SKM-1 treated with dmso at 0.1 percent for 144 hours (cell line): ENCODE results near the gene KCNRG.
"Not testable (repeated sequence)": the region's sequence is repeated elsewhere in the genome, so short reads cannot be mapped to it uniquely, and the experiment has no call there.

ENCODE experiments used
- DNase-seq: peaks from one replicate; lab custom pipeline; 2025; ENCODE audit not compliant: unreplicated experiment; lab: John Stamatoyannopoulos, UW

Gene KCNRG

DNA sequence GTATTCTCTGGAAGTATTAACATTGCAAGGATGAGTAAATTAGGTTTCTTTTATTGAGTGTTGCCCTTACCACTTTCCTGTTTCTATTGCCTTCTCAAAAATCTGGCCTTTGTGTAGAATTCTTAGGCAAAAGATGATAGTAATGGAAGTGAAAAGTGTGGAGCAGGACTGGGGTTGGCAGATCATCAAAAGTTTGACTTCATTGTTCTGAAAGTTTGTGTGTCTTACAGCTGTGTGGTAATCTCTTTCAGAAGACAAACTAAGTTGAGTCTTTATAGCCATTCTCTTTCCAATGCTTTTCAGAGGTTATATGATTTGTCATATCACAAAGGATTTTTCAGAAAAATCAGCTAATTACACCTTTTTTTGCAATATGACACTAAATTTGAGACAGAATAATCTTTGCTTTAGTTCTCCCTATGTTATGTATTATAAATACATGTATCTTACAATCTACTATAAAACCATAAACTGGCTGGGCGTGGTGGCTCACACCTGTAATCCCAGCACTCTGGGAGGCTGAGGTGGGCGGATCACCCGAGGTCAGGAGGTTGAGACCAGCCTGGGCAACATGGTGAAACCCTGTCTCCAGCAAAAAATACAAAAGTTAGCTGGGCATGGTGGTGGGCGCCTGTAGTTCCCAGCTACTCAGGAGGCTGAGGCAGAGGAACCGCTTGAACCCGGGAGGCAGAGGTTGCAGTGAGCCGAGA is 8.7 kb upstream of the KCNRG start:
- DNase-seq = no peak

DNA sequence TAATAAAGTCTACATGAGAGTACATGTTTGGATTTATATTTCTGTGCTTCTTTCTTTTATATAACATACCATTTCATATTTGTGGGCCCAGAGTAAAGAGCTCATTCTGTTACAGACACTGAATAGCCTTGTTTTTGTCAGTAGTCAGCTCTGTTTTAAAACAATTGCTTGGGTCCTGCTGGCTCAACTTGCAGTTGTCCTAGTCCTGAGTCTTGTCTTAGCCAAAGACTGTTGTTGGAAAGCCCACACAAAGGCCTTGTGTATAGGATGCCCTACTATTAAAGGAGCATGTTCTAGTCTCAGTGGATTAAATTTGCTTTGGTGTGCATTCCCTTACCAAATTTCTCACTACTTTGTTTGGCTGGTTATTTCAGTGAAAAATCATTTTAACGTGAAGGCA is 3.8 kb upstream of the KCNRG start:
- DNase-seq = no peak

DNA sequence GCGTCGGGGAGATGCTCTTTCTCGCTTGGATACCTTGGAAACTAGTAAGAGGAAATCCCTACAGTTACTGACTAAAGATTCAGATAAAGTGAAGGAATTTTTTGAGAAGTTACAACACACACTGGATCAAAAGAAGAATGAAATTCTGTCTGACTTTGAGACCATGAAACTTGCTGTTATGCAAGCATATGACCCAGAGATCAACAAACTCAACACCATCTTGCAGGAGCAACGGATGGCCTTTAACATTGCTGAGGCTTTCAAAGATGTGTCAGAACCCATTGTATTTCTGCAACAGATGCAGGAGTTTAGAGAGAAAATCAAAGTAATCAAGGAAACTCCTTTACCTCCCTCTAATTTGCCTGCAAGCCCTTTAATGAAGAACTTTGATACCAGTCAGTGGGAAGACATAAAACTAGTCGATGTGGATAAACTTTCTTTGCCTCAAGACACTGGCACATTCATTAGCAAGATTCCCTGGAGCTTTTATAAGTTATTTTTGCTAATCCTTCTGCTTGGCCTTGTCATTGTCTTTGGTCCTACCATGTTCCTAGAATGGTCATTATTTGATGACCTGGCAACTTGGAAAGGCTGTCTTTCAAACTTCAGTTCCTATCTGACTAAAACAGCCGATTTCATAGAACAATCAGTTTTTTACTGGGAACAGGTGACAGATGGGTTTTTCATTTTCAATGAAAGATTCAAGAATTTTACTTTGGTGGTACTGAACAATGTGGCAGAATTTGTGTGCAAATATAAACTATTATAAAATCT is 2.7 kb upstream of the KCNRG start:
- DNase-seq = no peak

DNA sequence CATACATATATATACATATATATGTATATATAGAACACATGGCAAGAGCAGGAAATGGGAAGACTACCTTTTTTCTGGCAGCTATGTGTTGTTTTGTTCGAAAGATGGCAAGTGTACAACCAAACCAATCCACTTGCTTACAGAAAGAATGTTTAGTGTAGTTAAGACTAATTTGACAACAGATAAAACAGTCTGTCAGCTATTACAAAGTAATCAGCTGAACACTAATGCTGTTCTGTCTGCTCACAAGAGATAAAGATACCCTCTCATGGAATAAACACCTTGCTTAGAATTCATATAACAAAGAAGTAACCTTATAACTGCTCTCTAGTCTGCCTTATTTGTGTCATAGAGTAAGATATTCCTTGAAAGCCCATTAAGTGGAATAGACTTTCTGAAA is 858 bp upstream of the KCNRG start:
- DNase-seq = no peak

DNA sequence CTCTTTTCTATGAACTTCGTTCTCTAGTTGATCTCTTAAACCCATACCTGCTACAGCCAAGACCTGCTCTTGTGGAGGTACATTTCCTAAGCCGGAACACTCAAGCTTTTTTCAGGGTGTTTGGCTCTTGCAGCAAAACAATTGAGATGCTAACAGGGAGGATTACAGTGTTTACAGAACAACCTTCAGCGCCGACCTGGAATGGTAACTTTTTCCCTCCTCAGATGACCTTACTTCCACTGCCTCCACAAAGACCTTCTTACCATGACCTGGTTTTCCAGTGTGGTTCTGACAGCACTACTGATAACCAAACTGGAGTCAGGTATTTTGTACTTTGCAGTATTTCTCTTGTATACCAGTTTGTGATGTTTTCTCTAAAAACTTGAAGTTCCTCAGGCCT is 506 bp downstream of the KCNRG start:
- no peak for DNase-seq

DNA sequence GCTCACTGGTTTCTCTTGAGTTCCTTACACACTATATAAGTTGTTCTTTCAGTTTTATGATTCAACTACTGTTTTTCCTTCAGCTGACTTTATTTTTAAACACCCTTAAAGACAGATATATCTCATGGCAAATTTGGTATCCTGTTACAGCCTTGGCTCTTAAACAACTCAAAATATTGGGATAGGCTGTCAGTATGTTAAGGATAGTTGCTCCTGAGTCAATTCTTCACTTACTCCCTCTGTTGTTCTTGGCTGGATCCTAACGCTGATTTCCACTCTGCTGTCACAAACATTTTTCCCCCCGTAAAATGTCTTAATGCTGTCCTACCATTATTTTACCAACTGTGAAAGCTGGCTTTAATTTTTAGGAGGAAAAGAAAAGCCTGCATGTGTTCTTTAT is 1.2 kb downstream of the KCNRG start:
- DNase-seq = no peak

DNA sequence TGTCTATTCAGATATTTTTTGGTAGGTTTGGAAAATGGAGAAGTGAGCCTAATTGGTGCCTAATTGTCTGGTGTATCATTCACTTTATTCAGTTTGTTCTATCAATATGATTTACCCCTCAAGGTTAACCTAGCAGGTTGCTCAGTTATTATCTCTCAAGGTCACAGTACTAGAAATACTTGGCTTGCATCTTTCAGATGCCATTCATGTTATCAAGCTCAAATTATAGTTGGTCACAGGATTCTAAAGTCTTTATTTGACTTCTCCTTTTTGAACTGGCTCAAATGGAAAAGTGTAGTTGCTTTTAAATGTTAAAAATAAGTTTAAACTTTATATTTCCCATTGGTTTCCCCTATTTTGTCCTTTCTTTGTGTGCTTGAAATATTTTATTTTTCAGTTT is 2.6 kb downstream of the KCNRG start:
- no peak for DNase-seq

DNA sequence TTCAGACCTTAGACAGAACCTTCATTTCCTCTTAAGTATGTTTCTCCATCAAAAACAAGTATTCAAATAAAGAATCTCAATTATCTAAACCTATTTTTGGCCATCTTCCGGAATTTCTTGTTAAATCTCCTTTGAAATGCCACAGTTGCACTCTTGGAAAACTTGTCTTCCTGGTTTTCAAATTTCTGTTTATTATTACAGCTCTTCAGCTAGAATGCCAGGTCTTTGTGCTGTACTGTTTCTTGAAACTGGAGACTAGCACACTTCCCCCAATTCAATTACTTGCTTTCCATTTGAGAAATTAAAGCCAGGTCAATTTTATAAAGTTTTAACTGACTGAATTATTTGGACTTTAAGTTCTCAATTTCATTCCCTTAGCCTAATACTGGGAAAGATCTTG is 10.2 kb downstream of the KCNRG start:
- DNase-seq = no peak

DNA sequence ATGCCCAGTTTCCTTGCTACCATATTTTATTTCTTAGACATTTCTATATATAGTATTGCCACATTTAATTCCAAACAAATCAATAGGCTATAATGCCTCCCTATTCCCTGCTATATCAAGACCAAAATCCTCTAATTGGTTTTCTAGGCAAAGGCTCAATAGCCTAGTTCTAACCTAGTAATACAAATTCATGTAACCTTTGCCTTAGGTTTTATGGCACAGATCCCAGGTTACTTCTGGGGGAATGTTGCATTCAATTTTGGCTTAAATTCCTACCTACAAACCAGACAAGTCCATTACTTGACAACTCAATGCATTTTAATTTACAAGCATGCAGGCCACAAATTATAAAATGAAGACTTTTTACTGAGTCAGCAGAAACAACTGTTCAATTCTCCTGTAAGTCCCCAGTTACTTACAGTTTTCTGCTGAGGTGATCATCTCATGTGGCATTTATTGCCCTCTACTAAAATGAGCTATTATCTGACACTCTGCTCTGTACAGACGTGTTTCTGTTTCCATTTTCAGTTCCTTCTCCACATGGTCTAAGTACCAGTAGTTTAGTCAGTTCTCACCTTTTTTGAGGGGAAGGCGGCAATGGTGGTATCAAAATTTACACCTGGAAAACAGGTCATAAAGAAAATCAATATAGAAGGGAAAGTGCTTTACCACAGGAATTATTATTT is 11.7 kb downstream of the KCNRG start:
- DNase-seq = no peak

DNA sequence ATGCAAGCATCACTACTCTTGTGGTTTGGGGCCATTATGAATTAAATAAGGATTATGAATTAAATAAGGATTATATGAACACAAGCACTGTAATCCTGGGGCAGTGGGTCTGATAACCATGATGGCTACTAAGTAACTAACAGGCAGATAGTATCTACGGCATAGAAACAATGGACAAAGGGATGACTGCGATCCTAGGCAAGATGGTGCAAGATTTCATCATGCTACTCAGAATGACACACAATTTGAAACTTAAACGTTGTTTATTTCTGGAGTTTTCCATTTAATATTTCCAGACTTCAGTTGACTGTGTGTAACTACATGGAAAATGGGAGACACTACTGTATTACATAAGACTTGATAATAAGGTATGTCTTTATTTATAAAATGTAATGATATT is 15.1 kb downstream of the KCNRG start:
- no peak for DNase-seq

DNA sequence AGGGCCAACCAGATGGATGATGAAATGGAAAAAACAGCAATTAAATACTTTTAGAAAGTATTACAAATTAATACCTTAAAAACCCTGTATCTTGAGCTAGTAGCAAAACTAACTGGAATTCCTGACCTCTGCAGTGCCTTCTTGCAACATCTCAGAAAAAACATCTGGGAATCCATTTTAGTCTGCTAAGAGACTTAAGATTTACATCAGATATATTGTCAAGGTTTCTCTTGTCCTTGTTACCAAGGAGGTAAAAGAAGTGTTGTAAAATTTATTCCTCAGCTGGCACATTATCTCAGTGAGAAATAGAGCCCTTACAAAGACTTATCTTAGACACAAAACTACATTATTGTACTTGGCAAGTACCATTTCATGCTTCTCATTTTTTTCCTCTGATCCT is 18.5 kb downstream of the KCNRG start:
- DNase-seq = no peak

DNA sequence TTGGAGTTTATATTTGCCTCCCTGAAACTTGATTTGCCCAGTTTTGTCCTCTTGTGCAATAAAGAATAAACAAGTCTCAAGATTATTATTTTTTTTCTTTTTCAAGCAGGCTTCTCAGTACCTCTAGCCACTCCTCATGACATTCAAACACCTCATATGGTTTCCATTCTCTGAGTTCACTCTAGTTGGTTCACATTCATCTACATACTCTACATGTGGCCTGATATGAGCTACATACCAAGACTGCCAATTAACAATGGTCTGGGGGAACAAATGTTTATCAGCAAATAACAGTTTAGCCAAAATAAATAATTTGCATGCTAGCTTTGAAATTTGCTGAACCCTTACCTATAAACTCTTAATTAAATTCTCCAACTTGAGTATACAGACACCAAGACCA is 22.5 kb downstream of the KCNRG start:
- DNase-seq = no peak

DNA sequence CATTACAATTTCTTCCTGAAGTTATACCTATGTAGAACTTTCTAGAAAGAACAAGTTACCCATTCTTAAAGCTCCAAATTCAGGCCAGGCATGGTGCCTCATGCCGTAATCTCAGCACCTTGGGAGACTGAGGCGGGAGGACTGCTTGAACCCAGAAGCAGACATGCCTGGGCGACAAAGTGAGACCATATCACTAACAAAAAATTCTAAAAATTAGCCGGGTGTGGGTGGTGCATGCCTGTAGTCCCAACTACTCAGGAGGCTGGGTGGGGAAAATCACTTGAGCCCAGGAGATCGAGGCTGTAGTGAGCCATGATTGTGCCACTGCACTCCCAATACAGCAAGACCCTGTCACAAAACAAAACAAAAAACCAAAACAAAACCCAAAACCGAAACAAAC is 23.0 kb downstream of the KCNRG start:
- no peak for DNase-seq

DNA sequence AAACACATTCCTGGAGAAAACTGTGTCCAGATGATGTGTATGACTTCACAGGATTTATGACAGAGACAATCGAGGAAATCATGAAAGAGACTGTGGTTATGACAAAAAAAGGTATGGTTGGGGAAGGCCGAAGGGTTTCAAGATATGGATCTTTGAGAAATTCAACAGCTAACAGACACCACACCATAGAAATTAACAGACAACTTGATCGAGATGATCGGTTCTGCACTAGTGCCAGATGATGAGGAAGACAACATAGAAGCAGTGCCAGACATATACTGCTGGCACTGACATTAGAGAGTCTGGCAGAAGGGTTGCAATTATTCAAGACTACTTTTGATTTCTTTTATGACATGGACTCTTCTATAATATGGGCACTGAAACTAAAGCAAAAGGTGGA is 37.2 kb downstream of the KCNRG start:
- DNase-seq = no peak

DNA sequence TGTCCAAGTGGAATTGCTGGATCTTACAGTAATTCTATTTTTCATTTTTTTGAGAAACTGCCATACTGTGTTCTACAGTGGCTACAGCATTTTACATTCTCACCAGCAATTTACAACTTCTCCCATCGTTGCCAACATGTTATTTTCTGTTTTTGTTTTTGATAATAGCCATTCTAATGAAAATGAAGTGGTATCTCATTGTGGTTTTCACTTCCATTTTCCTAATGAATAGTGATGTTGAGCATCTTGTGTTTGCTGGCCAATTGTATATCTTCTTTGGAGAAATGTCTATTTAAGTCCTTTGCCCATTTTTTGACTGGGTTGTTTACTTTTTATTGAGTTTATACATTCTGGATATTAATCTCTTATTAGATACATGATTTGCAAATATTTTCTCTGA is 38.6 kb downstream of the KCNRG start:
- DNase-seq = no peak

DNA sequence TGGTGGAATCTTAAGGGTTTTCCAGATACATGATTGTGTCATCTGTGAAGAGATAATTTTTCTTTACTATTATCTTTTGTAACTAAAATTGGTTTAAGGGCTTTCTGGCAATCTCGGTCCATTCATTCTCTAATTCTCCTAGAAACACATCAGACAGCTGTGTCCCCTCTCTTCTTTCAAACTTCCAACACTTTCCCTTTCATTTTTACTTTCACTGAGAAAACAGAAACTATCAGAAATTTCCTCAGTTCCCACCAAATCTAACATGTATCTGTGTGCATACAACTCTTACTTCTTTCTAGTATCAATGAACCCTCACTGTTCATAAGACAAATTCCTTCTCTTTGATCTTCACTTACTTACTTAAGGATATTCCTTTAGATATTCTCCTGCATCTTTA is 40.2 kb downstream of the KCNRG start:
- DNase-seq = no peak

DNA sequence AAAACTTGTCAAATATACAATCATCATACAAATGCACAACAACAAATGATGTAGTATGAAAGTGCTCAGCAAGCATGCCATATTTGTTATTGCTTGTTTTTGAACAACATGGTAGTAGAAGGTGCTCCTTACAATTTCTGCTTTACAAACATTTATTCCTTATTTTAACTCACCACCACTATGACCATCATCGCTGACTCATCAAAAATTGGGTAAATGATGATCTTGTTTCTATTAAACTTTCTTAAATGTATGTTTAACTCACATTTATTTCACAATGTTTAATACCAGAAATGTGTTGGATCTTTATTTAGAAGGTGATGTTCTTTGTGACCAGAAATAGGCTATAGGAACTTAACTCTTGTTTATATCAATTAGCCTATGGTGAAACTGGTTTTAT is 45.5 kb downstream of the KCNRG start:
- DNase-seq = no peak

DNA sequence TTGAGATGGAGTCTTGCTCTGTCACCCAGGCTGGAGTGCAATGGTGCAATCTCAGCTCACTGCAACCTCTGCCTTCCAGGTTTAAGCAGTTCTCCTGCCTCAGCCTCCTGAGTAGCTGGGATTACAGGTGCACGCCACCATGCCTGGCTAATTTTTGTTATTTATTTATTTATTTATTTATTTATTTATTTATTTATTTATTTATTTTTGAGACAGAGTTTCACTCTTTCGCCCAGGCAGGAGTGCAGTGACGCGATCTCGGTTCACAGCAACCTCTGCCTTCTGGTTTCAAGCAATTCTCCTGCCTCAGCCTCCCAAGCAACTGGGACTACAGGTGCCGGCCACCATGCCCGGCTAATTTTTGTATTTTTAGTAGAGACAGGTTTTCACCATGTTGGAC is 47.1 kb downstream of the KCNRG start:
- DNase-seq = not testable (repeated sequence)

DNA sequence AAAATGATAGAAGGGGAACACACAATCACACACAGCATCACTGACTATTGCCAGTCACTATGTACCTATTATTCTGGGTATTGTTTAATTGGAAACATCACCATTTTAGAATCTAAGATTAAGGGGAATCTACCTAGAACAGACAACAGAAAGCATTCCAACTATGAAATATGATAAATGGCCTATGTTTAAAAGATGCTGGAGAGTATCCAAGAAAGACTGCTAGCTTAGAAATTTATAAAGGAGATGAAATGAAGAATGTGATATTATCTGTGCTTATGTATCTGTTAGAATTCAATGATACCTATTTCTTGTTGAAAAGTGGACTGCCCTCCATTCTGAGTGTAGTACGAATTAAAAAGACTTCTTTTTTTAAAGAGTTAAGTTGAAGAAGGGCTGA is 50.5 kb downstream of the KCNRG start:
- no peak for DNase-seq

DNA sequence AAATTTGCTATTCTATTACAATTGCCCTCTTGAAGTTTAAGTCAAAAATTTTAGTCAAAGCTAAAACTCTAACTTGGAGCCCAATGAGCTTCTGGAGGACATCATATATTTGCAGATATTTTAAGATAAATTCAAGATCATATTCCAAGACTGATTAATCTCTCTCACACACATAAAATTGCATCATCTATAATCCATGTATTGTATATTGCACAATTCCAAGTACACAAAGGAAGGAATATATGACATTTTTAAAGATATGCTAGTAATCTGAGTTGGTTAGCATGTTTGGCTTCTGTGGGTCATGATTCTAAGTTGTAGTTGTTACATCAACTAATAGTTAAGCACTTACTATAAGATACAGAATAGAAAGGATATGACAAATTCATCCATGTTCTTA is 53.3 kb downstream of the KCNRG start:
- DNase-seq = no peak

DNA sequence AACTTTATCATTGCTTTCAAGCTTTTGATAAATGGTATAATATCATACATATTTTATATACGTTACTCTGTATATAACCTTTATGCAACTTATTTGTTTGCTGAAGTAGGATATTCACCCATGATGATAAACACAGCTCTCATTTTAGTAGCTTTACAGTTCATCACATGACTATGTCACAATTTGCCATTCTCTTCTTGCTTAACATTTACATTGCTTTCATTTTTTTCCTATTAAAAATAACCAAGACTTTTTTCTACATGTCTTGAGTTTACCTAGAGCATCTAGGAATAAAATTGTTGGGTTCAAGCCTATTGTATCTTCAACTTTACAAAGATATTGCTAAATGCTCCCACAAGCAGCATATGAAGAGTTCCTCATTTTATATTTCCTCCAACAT is 54.0 kb downstream of the KCNRG start:
- no peak for DNase-seq

DNA sequence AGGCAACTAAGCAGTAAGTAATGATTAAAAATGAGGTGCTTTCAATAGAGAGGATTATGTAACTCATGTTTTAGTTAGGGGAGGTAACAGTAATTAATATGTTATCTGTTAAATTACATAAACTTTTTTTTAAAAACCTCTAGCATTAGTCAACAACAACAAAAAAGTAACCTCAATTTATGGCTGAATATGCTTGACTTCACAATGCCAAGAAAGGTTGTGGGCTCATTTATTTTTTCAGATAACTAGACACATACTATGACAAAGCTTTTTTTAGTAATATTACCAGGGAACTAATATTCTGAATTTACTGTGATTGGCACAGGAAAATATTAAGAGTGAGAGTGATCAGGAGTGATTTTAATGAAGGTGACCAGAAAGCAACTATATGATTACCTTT is 54.9 kb downstream of the KCNRG start:
- no peak for DNase-seq
